ENCODE data around the gene HYAL1. TPM values are rescaled to one million over a fixed set of nuclear protein-coding genes. Genes with fewer than 3 reads are reported as not detected.

Gene HYAL1
- total RNA-seq, 1 donor from 2014 or later = 6.7 TPM

GRCh38 chr3:50336452-50337174 lies 33.2 kb upstream of the HYAL1 start:
- peak in 1 of 2 donors; percentile 36 for DNase-seq (ENCODE audit: low read depth in 2 of 2)

DNA sequence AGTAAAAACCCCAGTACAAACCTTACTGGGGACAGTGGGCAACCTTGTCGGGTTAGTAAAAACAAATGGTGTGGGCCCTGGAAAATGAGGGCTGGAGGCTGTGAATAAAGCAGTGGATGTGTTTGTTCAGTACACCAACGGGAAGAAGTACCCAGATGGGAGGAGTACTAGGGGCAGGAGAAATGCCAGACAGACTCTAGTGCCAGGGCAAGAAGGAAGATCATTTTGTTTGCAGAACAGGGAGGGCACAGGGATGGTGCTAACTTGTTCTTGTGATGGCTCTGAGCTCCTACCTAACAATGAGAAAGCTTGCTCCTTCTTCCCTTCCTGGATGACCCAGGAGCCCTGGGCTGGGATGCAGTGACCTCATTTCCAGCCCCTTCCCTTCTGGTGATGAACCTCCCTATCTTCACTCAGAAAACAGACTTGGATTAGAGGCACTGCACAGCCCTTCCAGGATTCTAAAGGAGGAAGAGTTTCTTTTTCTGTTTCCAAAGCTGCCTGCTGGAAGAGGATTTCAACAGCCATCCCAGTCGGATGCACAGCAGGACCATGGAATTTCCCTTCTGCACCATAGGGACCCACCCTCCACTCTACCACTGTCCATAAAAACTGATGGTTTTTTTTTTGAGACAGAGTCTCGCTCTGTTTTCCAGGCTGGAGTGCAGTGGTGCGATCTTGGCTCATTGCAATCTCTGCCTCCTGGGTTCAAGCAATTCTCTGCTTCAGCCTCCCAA lies 31.1 kb upstream of the HYAL1 start:
- DNase-seq (ENCODE audit: low read depth in 2 of 2) = peak in 1 of 2 donors; percentile 65

GRCh38 chr3:50333744-50334328 lies 30.5 kb upstream of the HYAL1 start:
- DNase-seq (ENCODE audit: low read depth in 2 of 2) = peak in 1 of 2 donors; percentile 88

GRCh38 chr3:50331364-50331907 lies 28.1 kb upstream of the HYAL1 start:
- no peak for DNase-seq (ENCODE audit: low read depth in 2 of 2)

GRCh38 chr3:50330330-50330729 lies 27.0 kb upstream of the HYAL1 start:
- no peak for DNase-seq (ENCODE audit: low read depth in 2 of 2)

DNA sequence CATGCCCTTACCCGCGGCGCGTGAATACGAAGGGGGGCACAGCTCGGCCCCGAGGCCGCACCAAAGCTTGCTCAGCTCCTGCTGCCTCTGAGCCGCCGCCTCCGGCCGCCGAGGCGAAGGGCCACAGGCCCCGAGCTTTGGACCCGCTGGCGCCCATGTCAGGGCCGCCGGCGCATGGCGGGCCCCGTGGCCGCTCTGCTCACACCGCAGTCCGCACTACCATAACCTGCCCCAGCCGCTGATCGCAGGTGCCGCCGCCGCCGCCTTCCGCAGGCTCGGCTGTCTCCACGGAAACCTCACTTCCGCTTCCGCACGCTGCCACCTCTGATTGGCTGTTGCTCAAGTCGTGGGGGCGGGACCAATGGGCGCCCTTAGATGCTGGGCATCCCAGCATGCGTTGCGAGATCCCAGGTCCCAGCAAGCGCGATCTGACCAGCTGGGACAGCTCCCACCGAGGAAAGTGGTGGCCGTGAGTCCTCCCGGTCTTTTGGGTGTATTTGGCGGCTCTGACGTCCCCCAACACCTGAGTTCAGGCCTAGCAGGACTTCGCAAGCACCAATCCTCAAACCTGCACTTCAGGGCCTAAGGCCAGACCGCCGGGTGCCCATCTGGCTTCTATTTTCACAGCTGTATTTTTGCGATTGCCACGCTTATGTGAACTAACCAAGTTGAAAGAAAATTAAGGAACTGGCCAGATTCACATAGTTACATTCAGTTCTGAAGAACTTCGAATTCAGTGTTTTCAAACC lies 24.7 kb upstream of the HYAL1 start, which contains the start of gene TUSC2:
Gene TUSC2 (minus strand): TSS at position 281 of the 749 bp plus-strand sequence. CDS start 124 bp downstream, at position 157.
- DNase-seq (ENCODE audit: low read depth in 2 of 2) = peak; percentile 93 to 98

DNA sequence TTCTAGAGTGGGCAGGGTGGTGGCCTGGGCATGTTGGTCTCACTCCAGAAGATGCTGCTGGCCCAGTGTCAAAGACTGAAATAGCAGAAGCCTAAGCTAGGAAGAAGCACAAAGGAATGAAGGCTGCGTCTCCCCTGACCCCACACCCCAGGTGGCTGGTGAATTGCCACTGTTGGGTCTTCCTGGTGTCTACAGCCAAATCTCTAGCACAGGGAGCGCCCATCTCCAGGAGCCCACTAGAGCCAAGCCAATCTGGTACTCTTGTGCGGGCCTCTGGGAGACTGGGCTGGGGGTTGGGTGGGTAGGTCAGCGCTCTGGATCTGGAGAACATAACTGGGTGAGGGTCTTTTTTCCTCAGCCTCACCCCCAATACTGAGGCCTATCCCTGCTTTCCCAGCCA lies 23.8 kb upstream of the HYAL1 start:
- DNase-seq (ENCODE audit: low read depth in 2 of 2) = no peak

DNA sequence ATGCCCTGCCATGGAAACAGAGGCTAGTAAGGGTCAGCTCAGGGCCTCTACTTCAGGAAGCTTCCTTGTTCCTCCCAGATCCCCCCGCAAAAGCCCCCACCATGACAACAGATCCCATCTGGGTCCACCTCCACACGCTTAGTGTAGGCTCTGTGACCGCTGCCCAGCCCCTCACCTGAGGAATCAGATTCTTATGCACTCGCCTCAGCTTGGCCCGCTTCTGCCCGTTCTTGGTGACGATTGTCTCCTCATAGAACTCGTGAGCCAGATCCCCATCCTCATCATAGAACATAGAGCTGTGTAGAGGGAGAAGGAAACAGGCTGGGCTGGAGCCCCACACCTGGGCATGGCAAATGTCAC lies 22.8 kb upstream of the HYAL1 start:
- DNase-seq (ENCODE audit: low read depth in 2 of 2) = no peak

- DNase-seq (ENCODE audit: low read depth in 2 of 2) = no peak
Measured at GRCh38 chr3:50325497-50326181, 22.3 kb upstream of the HYAL1 start.

GRCh38 chr3:50325113-50325480 lies 21.7 kb upstream of the HYAL1 start:
- no peak for DNase-seq (ENCODE audit: low read depth in 2 of 2)

- peak; percentile 83 to 87 for DNase-seq (ENCODE audit: low read depth in 2 of 2)
Measured at GRCh38 chr3:50324351-50325112, 21.2 kb upstream of the HYAL1 start.

DNA sequence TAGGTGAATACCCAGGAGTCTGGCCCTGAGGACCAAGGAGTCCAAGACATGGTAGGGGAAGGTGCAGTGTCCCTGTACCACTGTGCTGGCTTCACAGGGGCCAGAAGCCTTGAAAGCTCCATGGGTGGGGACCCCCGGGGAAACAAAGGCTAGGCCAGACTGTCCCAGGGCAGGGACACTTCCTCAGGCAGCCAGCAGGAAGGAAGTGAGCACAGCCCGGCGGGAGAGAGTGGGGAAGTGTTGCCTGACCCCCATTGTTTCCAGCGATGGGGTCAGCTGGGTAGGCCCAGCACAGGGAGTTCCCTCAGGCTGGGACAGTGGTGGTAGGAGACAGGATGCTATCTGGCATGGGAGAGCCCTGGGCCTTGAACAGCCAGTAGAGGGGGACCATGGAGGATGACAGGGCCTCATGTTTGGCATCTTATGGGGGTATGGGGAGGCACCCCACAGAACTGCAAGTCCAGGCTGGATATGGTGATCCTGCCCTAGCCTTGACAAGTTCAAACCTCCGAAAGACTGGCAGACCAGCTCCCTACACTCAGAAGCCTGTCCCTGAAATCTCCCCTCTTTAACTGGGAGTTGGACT lies 20.3 kb upstream of the HYAL1 start:
- DNase-seq (ENCODE audit: low read depth in 2 of 2) = peak; percentile 95 to 96

GRCh38 chr3:50323092-50323600 lies 19.8 kb upstream of the HYAL1 start:
- DNase-seq (ENCODE audit: low read depth in 2 of 2) = peak; percentile 90 to 98

- DNase-seq (ENCODE audit: low read depth in 2 of 2) = peak; percentile 85 to 86
Measured at GRCh38 chr3:50322386-50323091, 19.2 kb upstream of the HYAL1 start, which contains the start of gene HYAL2. HYAL2 (minus strand) TSS chr3:50322745; CDS start chr3:50320489, 2,256 bp downstream.

DNA sequence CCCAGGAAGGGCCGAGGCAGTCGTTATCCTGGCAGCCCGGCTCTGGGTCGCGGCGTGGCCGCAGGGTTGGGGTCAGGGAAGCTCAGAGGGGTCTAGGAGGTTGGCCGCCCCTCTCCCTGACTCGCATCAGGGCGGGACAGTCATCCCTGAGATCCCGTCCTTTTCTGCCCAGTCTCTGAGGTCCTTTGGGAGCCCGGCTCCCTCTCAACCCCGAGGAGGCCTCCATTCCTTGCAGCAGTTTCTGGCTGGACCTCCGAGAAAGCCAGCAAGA lies 18.7 kb upstream of the HYAL1 start:
- no peak for DNase-seq (ENCODE audit: low read depth in 2 of 2)

- peak; percentile 70 to 91 for DNase-seq (ENCODE audit: low read depth in 2 of 2)
Measured at GRCh38 chr3:50321336-50322114, 18.2 kb upstream of the HYAL1 start.

- peak in 1 of 2 donors; percentile 76 for DNase-seq (ENCODE audit: low read depth in 2 of 2)
Measured at GRCh38 chr3:50320853-50321335, 17.5 kb upstream of the HYAL1 start.
